ENCODE results near the gene FSTL3.
"Not testable (repeated sequence)": the region's sequence is repeated elsewhere in the genome, so short reads cannot be mapped to it uniquely, and the experiment has no call there.

The FSTL3 gene

GRCh38 chr19:676339-677105, at the start of gene FSTL3:
FSTL3 (plus strand) TSS chr19:676392; CDS start chr19:676424, 32 bp downstream.
- DNase-seq (ENCODE audit: low spot score): peak; percentile 74

DNA sequence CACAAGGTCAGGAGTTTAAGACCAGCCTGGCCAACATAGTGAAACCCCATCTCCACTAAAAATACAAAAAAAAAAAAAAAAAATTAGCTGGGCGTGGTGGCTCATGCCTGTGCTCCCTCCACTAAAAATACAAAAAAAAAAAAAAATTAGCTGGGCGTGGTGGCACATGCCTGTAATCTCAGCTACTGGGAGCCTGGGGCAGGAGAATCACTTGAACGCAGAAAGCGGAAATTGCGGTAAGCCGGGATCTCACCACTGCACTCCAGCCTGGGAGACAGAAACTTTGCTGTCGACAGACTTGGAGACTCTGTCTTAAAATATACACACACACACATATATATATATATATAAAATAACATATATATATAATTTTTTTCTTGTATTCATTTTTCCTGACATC, 49.6 kb upstream of the FSTL3 start:
- DNase-seq (ENCODE audit: low spot score): not testable (repeated sequence)

DNA sequence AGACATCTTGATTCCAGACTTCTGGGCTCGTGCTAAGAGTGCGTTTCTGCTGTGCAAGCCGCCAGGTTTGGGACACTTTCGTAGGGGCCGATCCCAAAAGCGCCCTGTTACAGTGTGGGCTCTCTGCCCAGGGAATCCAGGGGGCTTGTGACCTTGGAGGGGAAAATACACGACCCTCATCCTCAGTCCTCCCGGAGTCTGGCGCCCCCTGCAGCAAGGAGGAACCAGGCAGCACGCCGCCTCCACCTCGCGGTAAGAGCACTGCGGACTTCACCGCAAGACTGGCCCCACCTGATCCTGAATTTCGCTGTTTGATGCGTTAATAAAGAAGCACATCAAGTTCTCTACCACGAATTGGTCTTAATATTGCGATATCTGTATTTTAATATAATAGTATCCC, 48.0 kb upstream of the FSTL3 start:
- no peak for DNase-seq (ENCODE audit: low spot score)

DNA sequence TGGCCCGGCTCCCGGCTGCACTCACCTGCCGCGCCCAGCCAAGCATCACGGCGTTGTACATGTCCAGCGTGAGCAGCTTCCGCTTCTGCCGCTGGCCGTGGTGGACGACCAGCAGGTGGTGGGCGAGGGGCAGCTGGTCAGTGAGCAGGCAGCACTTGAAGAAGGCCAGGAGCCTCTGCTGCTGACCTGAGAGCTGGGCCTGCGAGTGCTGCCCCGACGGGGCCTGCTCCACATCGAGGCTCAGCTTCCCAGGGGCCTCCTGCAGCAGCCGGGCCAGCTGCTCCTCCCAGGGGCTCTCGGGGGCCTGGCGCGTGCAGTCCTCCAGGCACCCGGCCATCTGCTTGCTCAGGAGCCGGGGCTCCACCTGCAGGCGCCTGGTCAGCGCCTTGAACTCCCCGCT, 46.7 kb upstream of the FSTL3 start:
- DNase-seq (ENCODE audit: low spot score): not testable (repeated sequence)

DNA sequence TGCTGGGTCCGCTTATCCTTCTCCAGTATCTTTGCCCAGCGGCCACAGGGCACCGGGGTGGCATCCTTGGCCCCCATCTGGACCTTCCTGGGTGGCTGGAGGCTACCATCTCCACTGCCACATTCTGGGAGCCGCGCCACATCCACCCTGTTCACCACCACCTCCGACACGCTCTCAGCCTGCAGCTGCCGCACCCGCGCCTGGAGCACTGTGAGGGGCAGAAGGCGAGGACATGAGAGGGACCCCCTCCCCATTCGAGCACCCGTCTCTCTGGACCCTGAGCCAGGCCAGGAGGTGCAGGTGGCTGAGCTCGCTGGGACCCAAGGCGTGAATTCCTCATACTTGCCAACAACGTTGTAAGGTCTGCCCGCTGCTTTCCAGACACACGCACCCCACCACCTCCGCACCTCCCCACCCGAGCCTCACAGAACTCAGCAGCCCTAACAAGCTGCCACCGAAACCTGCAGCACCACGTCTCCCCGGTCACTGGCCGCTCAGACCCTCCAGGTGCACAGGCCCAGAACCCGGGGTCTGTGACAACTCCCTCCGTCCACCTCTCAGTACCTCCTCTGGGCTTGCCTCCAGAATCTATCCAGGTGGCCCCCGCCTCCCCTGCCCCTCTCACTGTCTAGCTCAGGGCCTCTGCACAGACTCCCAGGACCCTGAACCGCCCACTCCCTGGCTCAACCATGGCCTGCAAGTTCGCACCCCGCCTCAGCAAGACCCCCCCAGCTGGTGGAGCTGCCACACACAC, 46.1 kb upstream of the FSTL3 start:
- no peak for DNase-seq (ENCODE audit: low spot score)

- DNase-seq (ENCODE audit: low spot score): peak; percentile 95
Observed at GRCh38 chr19:632579-633067, 43.6 kb upstream of the FSTL3 start.

- DNase-seq (ENCODE audit: low spot score): peak; percentile 100
Observed at GRCh38 chr19:633068-633785, 43.0 kb upstream of the FSTL3 start, which contains the start of gene POLRMT. POLRMT (minus strand) TSS chr19:633537; CDS start chr19:633512, 25 bp downstream.

DNA sequence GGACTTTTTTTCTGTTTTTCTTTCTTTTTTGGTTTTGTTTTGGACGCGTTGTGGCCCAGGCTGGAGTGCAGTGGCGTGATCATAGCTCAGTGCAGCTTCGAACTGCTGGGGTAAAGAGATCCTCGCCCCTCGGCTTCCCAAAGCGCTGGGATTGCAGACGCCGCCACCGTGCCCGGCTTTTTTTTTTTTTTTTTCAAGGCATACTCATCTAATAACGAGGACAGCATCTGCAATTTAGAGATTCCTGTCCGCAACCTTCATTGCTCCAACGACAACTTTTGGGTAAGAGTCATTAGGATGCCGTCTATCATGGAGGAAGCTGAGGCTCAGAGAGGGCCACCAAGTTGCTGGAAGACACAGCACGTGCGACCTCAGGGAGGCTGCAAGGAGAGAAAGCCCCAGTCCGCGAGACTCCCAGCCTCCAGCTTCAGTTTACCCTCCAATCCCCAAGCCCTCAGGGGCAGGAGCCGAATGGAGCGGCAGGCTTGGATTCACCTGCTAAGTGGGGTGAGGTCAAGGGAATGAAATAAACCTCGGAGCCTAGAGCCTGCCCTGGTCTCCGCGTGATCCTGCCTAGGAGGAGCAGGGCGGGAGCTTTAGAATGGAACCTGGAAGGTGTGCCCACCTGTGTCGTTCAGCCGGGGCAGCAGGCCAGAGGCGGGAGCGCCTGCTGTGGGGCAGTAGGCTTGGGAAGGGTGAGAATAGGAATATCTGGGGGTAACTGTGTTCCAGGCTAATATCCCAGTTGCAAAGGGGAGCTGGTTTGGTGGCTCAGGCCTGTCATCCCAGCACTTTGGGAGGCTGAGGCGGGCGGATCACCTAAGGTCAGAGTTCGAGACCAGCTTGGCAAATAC, 42.2 kb upstream of the FSTL3 start:
- DNase-seq (ENCODE audit: low spot score): no peak

- DNase-seq (ENCODE audit: low spot score): no peak
Observed at GRCh38 chr19:634975-635652, 41.1 kb upstream of the FSTL3 start.

DNA sequence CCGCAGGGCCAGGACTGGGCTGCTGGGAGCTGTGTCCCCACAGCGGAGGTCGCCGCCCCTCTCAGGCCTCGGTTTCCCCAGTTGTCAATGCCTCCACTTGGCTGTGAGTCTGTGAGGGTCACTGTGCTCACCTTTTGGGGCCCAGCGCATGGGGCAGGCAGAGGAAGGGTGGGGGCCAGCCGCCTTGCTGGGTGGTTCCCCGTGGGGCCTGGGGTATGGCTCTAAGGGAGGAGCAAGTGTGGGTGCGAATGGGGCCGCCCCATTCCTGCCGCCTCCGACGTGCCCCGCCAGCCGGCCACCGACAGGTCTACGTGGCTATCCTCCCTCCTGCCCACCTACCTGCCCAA, 37.3 kb upstream of the FSTL3 start:
- no peak for DNase-seq (ENCODE audit: low spot score)

GRCh38 chr19:639253-640160, 36.7 kb upstream of the FSTL3 start, which contains the start of gene FGF22:
FGF22 (plus strand) TSS chr19:639879; CDS start chr19:639926, 47 bp downstream.
- DNase-seq (ENCODE audit: low spot score): peak; percentile 99

- no peak for DNase-seq (ENCODE audit: low spot score)
Observed at GRCh38 chr19:640161-640558, 36.0 kb upstream of the FSTL3 start.

DNA sequence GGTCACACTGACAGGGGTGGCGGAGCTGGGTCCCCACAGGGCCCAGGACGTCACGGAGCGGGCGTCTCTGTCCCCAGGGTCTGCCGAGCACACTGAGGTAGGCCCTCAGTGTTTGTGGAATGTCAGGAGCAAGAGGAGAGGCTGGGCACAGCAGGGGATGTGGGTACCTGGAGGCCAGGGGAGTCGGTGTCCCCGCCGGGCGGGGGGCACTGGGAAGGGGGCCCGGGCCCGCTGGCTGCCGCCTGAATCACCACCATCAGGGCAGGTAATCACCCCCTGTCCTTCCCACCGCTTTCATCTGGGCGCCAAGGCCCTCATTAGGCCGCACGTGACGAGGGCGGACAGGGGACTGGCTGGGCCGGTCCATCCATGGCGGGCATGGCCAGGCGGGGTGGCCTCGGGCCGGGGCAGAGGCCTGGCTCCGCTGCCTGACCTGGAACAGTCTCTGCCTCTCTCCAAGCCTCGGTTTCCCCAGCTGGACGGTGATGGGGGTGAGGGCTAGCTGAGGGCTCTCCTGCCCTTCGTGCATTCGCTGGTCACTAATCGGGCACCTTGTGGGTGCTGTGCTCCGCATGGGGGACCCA, 35.5 kb upstream of the FSTL3 start:
- DNase-seq (ENCODE audit: low spot score): no peak

- DNase-seq (ENCODE audit: low spot score): no peak
Observed at GRCh38 chr19:641702-642101, 34.5 kb upstream of the FSTL3 start.

- DNase-seq (ENCODE audit: low spot score): no peak
Observed at GRCh38 chr19:642767-643727, 33.1 kb upstream of the FSTL3 start.

GRCh38 chr19:643736-644135, 32.5 kb upstream of the FSTL3 start:
- no peak for DNase-seq (ENCODE audit: low spot score)

DNA sequence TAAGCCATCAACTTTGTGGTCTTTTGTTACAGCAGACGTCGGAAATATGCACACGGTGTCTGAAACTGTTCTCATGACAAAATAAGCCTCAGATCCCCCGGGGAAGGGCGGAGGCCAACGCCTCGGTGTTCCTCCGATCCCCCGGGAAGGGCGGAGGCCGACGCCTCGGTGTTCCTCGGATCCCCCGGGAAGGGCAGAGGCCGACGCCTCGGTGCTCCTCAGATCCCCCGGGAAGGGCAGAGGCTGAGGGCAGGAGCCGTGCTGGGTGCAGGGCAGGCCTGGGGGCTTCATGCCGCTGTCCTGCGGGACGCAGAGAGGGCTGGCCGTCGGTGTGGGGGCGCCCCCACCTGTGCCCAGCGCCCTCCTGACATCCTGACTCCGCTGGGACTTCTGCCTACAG, 31.8 kb upstream of the FSTL3 start:
- no peak for DNase-seq (ENCODE audit: low spot score)

DNA sequence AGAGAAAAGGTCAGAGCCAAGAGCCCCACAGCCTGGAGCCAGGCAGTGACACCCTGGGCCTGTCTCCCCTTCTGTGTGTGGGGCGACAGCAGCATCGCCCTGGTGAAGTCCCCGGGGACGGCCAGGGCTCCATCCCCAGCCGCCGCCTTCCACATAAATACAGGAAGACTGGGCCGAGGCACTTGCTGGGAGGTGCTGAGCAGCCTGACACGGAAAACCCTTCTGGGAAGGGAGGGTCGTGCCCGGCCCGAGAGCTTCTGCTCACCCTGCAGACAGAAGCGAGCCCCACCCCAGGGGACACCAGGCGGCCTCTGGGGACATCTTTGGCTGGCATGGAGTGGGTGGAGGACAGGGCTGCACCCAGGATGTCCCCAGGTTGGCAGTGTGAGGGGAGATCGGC, 31.4 kb upstream of the FSTL3 start:
- DNase-seq (ENCODE audit: low spot score): no peak
